PFSK-1 (cell line): ENCODE measurements around the gene LPCAT1.

Experiments used
- REST ChIP-seq, 2 experiments: IDR thresholded peaks; 2 replicates each; pipeline versions ENCODE4 v1.6.1 to v1.8.0; 2011 to 2012; ENCODE audit warnings: low read depth in 2 of 2, low read length in 2 of 2, control low read depth in 1 of 2, inconsistent platforms in 1 of 2, mild to moderate bottlenecking in 1 of 2, moderate library complexity in 1 of 2; ENCODE audit not compliant: insufficient read depth in 1 of 2
- TAF1 ChIP-seq: IDR thresholded peaks from 2 replicates; pipeline ENCODE4 v1.6.1; 2012; ENCODE audit warnings: low read length, control low read depth, borderline replicate concordance; ENCODE audit not compliant: insufficient read depth

GRCh38 chr5:1415059-1415425, 108.7 kb downstream of the LPCAT1 start:
- TF ChIP-seq TAF1, result no peak
- no peak for TF ChIP-seq REST (IDR thresholded peaks at IDR 0.05; ENCODE audit: insufficient read depth in 1 of 2, low read depth in 2 of 2, low read length in 2 of 2)
